GM12878 (cell line): ENCODE measurements around the gene TRIM42. TPM values are rescaled to one million over a fixed set of nuclear protein-coding genes. Genes with fewer than 3 reads are reported as not detected.

Experiments used
- ATAC-seq: fragments of 200-7000 bp; cut with Tn5 transposase; 3 replicates; pipeline ENCODE4 v1.9.1; 2020; ENCODE audit warnings: mild to moderate bottlenecking, moderate library complexity
- BruUV-seq: library from RNA; stranded (reverse); fragments of 400-500 nt; replicated peaks from 2 replicates; lab custom pipeline; 2021; lab: Mats Ljungman, UMichigan
- CTCF ChIA-PET: fragments of 300-600 bp; sonication (Branson Sonifier 250); formaldehyde crosslinking; extraction: SDS; loops from one replicate; lab custom pipeline; 2021; ENCODE audit warnings: inconsistent platforms; lab: Yijun Ruan, JAX
- POLR2A ChIA-PET: fragments of 350-600 bp; formaldehyde crosslinking; extraction: SDS; loops from one replicate; lab custom pipeline; 2021; ENCODE audit warnings: inconsistent platforms; lab: Charles Lee
- RAD21 ChIA-PET: fragments of 300-600 bp; sonication (Branson Sonifier 250); formaldehyde crosslinking; loops from one replicate; lab custom pipeline; 2023; ENCODE audit warnings: antibody characterized with exemption; ENCODE audit not compliant: unreplicated experiment; lab: Charles Lee
- SMC1A ChIA-PET: fragments of 300-600 bp; sonication (Branson Sonifier 250); formaldehyde crosslinking; loops from one replicate; lab custom pipeline; 2023; ENCODE audit not compliant: unreplicated experiment, uncharacterized antibody; lab: Charles Lee
- DNase-seq: peaks from one replicate; pipeline ENCODE4 v3.0.0-alpha.2; 2011; ENCODE audit warnings: low read depth, low spot score
- FAIRE-seq: peaks from 3 replicates; lab custom pipeline; 2011; peaks lifted over from hg19 to GRCh38; lab: Jason Lieb, UNC
- H2AFZ ChIP-seq: 2 replicates; pipeline ENCODE4 v1.6.0; 2011; ENCODE audit warnings: low read depth, low read length, control low read depth; ENCODE audit not compliant: control insufficient read depth
- H3K27ac ChIP-seq: 2 replicates; pipeline ENCODE4 v1.5.1; 2011; ENCODE audit warnings: control low read depth; ENCODE audit not compliant: control insufficient read depth, insufficient read depth
- H3K27me3 ChIP-seq, 2 experiments: replicated peaks in 1 of 2; 2 replicates each; pipeline versions ENCODE4 v1.6.0 to v1.6.1; 2011; ENCODE audit warnings: low read length in 1 of 2; ENCODE audit not compliant: control insufficient read depth in 2 of 2, insufficient read depth in 2 of 2
- H3K36me3 ChIP-seq, 2 experiments: 2 replicates each; pipeline ENCODE4 v1.5.1; 2011; ENCODE audit warnings: low read length in 1 of 2; ENCODE audit not compliant: control insufficient read depth in 2 of 2, insufficient read depth in 2 of 2
- H3K4me1 ChIP-seq: 2 replicates; pipeline ENCODE4 v1.6.1; 2011; ENCODE audit warnings: mild to moderate bottlenecking, low read length, moderate library complexity, mixed read lengths; ENCODE audit not compliant: control insufficient read depth, insufficient read depth
- H3K4me2 ChIP-seq: 2 replicates; pipeline ENCODE4 v1.6.0; 2011; ENCODE audit warnings: control low read depth; ENCODE audit not compliant: control insufficient read depth, insufficient read depth
- H3K4me3 ChIP-seq: fragments of 200-600 bp; sonication (generic); 2 replicates; pipeline ENCODE4 v1.5.1; 2016
- H3K79me2 ChIP-seq: 2 replicates; pipeline ENCODE4 v1.6.0; 2011; ENCODE audit warnings: low read length; ENCODE audit not compliant: control insufficient read depth, insufficient read depth
- H3K9ac ChIP-seq: 2 replicates; pipeline ENCODE4 v1.8.0; 2011; ENCODE audit warnings: low read length, control low read depth, mixed read lengths; ENCODE audit not compliant: control insufficient read depth, insufficient read depth
- H3K9me3 ChIP-seq: replicated peaks from 3 replicates; pipeline ENCODE4 v1.5.1; 2011; ENCODE audit warnings: mild to moderate bottlenecking, low read length; ENCODE audit not compliant: control insufficient read depth, insufficient read depth
- H4K20me1 ChIP-seq: 2 replicates; pipeline ENCODE4 v1.6.0; 2011; ENCODE audit not compliant: control insufficient read depth, insufficient read depth
- BACH1 ChIP-seq: fragments of 450-650 bp; IDR thresholded peaks from 2 replicates; pipeline ENCODE4 v1.6.1; 2017; ENCODE audit warnings: mild to moderate bottlenecking, borderline replicate concordance
- CTCF ChIP-seq, 3 experiments: IDR thresholded peaks in 2 of 3; conservative IDR thresholded peaks in 1 of 3; 2 replicates each; pipeline ENCODE4 v1.5.1; 2011; ENCODE audit warnings: low read depth in 3 of 3, low read length in 3 of 3, mild to moderate bottlenecking in 3 of 3, control low read depth in 2 of 3, moderate library complexity in 2 of 3, inconsistent platforms in 1 of 3, mixed read lengths in 1 of 3; ENCODE audit not compliant: control insufficient read depth in 2 of 3, insufficient read depth in 1 of 3; ENCODE audit errors: extremely low read depth in 1 of 3
- E2F4 ChIP-seq: IDR thresholded peaks from 2 replicates; pipeline ENCODE4 v1.6.1; 2012; ENCODE audit warnings: low read depth, low read length, improper control_type of control experiment
- HDAC2 ChIP-seq: fragments of 200-600 bp; sonication (generic); IDR thresholded peaks from 2 replicates; pipeline ENCODE4 v1.6.1; 2017
- HDAC6 ChIP-seq: fragments of 200-600 bp; sonication (generic); IDR thresholded peaks from one replicate; pipeline ENCODE4 v1.8.0; 2017; ENCODE audit warnings: antibody characterized with exemption; ENCODE audit not compliant: unreplicated experiment
- MYB ChIP-seq: fragments of 150-350 bp; IDR thresholded peaks from 2 replicates; pipeline ENCODE4 v1.6.1; 2014; ENCODE audit warnings: mild to moderate bottlenecking, low read depth, low read length, borderline replicate concordance
- NFXL1 ChIP-seq: fragments of 450-650 bp; IDR thresholded peaks from 2 replicates; pipeline ENCODE4 v1.6.1; 2017; ENCODE audit warnings: antibody characterized with exemption, mild to moderate bottlenecking, borderline replicate concordance
- RB1 ChIP-seq: fragments of 450-650 bp; formaldehyde crosslinking; IDR thresholded peaks from 2 replicates; pipeline ENCODE4 v1.6.1; 2017; ENCODE audit warnings: mild to moderate bottlenecking, borderline replicate concordance
- RFX5 ChIP-seq: IDR thresholded peaks from 2 replicates; pipeline ENCODE4 v1.6.1; 2011; ENCODE audit warnings: low read depth, low read length, improper control_type of control experiment
- SMARCA5 ChIP-seq: fragments of 450-650 bp; IDR thresholded peaks from 2 replicates; pipeline ENCODE4 v1.6.1; 2017; ENCODE audit warnings: mild to moderate bottlenecking
- SP1 ChIP-seq: IDR thresholded peaks from one replicate; pipeline ENCODE4 v1.6.1; 2011; ENCODE audit warnings: low read depth, low read length
- TCF3 ChIP-seq: IDR thresholded peaks from 2 replicates; pipeline ENCODE4 v1.6.1; 2012; ENCODE audit warnings: low read depth, mild to moderate bottlenecking, low read length, borderline replicate concordance; ENCODE audit not compliant: insufficient read depth
- USF2 ChIP-seq: IDR thresholded peaks from 2 replicates; pipeline ENCODE4 v1.6.1; 2011; ENCODE audit warnings: low read depth, low read length, improper control_type of control experiment, borderline replicate concordance
- WGBS: methylation state at CpG from one replicate; pipeline ENCODE4 v1.1.6; 2016; ENCODE audit warnings: low lambda C conversion rate; ENCODE audit not compliant: insufficient replicate concordance, insufficient coverage; ENCODE audit errors: missing lambda C conversion rate; 5-methylcytosine and 5-hydroxymethylcytosine counted together
- in situ Hi-C: fragments of 300-500 bp; cut with MboI; formaldehyde crosslinking; loops from 9 replicates; pipeline ENCODE4 v1.14.3; 2018; ENCODE audit warnings: mixed read lengths
- intact Hi-C: fragments of 100-400 bp; cut with micrococcal nuclease; formaldehyde crosslinking; loops from one replicate; pipeline ENCODE4 v1.14.2; 2022; ENCODE audit not compliant: unreplicated experiment
- polyA plus RNA-seq, 11 experiments: library from polyadenylated mRNA; depleted of rRNA in 4 of 11; unstranded in 6 of 11; stranded (reverse) in 5 of 11; fragments of >200 nt; fragmentation: Nextera tagmentation in 4 of 11; fragmentation: Illumina TruSeq in 1 of 11; extraction: Ambion mirVana in 4 of 11; extraction: Trizol in 1 of 11; gene quantifications; 1 replicate in 1 of 11; 2 replicates in 10 of 11; pipeline versions ENCODE4 v1.2.1 to v1.2.3, GENCODE V29; 2011 to 2016; ENCODE audit warnings: inconsistent platforms in 2 of 11, missing spikeins in 2 of 11, low read depth in 1 of 11
- total RNA-seq, 4 experiments: library from RNA; depleted of rRNA in 3 of 4; stranded (reverse); fragments of >200 nt in 3 of 4; fragmentation: Illumina TruSeq in 1 of 4; extraction: Trizol in 1 of 4; gene quantifications; 2 replicates each; pipeline versions ENCODE4 v1.2.1 to v1.2.3, GENCODE V29; 2013 to 2021

The TRIM42 gene
- total and polyA plus RNA-seq, 10 of the 15 experiments (the other 5 are each of a cell fraction or from before 2014, with no cell fraction given), result 0.03 TPM; not detected in 9

GRCh38 chr3:140708815-140709214, 31.0 kb downstream of the TRIM42 start:
- no peaks in the 10 kb centered on the region for H3K27me3 ChIP-seq
- CTCF ChIA-PET, result no interaction called here
- no peak overlapping the region for H2AFZ ChIP-seq
- H3K4me3 ChIP-seq, result no peak overlapping the region
- H3K9me3 ChIP-seq, result no peaks in the 10 kb centered on the region; the same call in 2 of the 3 replicates
- POLR2A ChIA-PET, result no interaction called here
- BruUV-seq, result no TSS peak
- no peak overlapping the region for H3K4me2 ChIP-seq
- TF ChIP-seq RFX5, result no peak
- SMC1A ChIA-PET, result no interaction called here
- no peaks in the 10 kb centered on the region for H4K20me1 ChIP-seq
- no peak for DNase-seq
- H3K36me3 ChIP-seq, result no peaks in the 10 kb centered on the region
- H3K4me1 ChIP-seq, result no peaks in the 10 kb centered on the region
- WGBS, result 20% methylated on average over 2 of the region's 2 CpGs
- RAD21 ChIA-PET, result no interaction called here
- no peaks in the 10 kb centered on the region for H3K79me2 ChIP-seq
- no peak for ATAC-seq
- H3K9ac ChIP-seq, result no peak overlapping the region
- no peak for FAIRE-seq
- in situ Hi-C loops, result no loop called here
- no peak overlapping the region for H3K27ac ChIP-seq
- intact Hi-C loops, result no loop called here

- no peaks in the 10 kb centered on the region for H4K20me1 ChIP-seq
- SMC1A ChIA-PET, result no interaction called here
- H3K9me3 ChIP-seq, result no peaks in the 10 kb centered on the region; the same call in 2 of the 3 replicates
- H3K27me3 ChIP-seq, result no peaks in the 10 kb centered on the region
- ATAC-seq (no peak), FAIRE-seq (no peak), DNase-seq (no peak)
- no peaks in the 10 kb centered on the region for H3K79me2 ChIP-seq
- no peaks in the 10 kb centered on the region for H3K4me1 ChIP-seq
- no peak overlapping the region for H3K27ac ChIP-seq
- H3K4me2 ChIP-seq, result no peak overlapping the region
- in situ Hi-C loops, result no loop called here
- H3K4me3 ChIP-seq, result no peak overlapping the region
- no peak overlapping the region for H2AFZ ChIP-seq
- RAD21 ChIA-PET, result no interaction called here
- intact Hi-C loops, result no loop called here
- H3K9ac ChIP-seq, result no peak overlapping the region
- CTCF ChIA-PET, result no interaction called here
- POLR2A ChIA-PET, result no interaction called here
- no peaks in the 10 kb centered on the region for H3K36me3 ChIP-seq
- BruUV-seq, result no TSS peak
- no peak for TF ChIP-seq CTCF (IDR thresholded peaks at IDR 0.05 in 2 of 3, conservative IDR thresholded peaks at IDR 0.05 in 1 of 3; ENCODE audit: control insufficient read depth in 2 of 3, extremely low read depth in 1 of 3, insufficient read depth in 1 of 3, low read depth in 3 of 3, low read length in 3 of 3)
- no peak for TF ChIP-seq TCF3
- TF ChIP-seq SMARCA5, result no peak
- no peak for TF ChIP-seq SP1
- no peak for TF ChIP-seq HDAC2
- TF ChIP-seq RB1, result no peak
- no peak for TF ChIP-seq MYB
- TF ChIP-seq BACH1, result no peak
- no peak for TF ChIP-seq E2F4
- TF ChIP-seq HDAC6, result no peak
- TF ChIP-seq USF2, result no peak
- TF ChIP-seq NFXL1, result no peak
These were observed 31.9 kb downstream of the TRIM42 start for GRCh38 chr3:140709751-140710150.
